ENCODE data around the gene GPNMB.
"Not testable (repeated sequence)": the region's sequence is repeated elsewhere in the genome, so short reads cannot be mapped to it uniquely, and the experiment has no call there.

GRCh38 chr7:23197745-23198144 is 48.8 kb upstream of the GPNMB start:
- not testable (repeated sequence) for TF ChIP-seq CTCF, POLR2A (IDR thresholded peaks at IDR 0.05)
